ENCODE data around the gene SPSB3.
"Not testable (repeated sequence)": the region's sequence is repeated elsewhere in the genome, so short reads cannot be mapped to it uniquely, and the experiment has no call there.

SPSB3 gene

DNA sequence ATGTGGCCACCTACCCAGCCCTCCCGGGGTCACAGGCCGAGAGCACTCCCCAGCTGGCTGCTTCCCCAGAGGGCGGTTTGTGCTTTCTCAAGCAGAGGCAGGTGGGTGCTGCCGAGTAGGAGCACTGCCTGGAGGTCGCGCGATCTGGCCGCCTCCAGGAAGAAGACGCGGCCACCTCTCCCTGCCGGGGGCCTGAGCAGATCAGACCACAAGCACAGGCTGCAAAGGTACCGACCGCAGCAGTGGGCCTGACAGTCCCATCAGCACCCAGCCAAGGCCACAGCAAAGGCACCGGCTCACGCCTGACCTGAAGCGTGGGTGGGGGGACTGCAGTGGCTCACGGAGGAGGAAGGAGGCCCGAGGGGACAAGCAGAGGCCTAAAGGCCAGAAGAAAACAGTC lies 26.3 kb upstream of the SPSB3 start:
- no peak overlapping the region for H3K4me3 ChIP-seq (replicated peaks; ENCODE audit: low read depth, low read length)
- DNase-seq (ENCODE audit: extremely low read depth, low read depth): no peak
- TF ChIP-seq, protein P1, sequence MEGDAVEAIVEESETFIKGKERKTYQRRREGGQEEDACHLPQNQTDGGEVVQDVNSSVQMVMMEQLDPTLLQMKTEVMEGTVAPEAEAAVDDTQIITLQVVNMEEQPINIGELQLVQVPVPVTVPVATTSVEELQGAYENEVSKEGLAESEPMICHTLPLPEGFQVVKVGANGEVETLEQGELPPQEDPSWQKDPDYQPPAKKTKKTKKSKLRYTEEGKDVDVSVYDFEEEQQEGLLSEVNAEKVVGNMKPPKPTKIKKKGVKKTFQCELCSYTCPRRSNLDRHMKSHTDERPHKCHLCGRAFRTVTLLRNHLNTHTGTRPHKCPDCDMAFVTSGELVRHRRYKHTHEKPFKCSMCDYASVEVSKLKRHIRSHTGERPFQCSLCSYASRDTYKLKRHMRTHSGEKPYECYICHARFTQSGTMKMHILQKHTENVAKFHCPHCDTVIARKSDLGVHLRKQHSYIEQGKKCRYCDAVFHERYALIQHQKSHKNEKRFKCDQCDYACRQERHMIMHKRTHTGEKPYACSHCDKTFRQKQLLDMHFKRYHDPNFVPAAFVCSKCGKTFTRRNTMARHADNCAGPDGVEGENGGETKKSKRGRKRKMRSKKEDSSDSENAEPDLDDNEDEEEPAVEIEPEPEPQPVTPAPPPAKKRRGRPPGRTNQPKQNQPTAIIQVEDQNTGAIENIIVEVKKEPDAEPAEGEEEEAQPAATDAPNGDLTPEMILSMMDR (IDR thresholded peaks at IDR 0.05; ENCODE audit: low read depth, low read length, missing control alignments): no peak

DNA sequence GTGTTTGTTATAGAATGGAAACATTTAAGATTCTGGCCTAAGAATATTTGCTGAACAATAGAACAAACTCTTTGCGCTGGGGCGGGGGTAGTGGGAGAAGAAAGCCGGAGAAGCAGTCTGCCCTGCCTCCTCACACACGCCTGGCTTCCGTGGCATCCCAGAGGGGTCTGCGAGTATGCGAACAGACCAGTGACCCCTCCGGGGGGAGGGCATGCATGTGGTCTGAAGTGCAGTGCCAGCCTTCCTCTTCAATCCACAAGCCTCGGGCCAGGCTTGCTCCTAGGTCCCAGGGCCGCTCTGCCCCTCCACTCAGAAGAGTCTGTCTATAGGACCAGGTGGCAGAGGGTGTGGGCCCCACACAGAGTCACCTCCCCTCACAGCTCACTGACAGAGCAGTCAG lies 25.3 kb upstream of the SPSB3 start:
- no peak overlapping the region for H3K4me3 ChIP-seq (replicated peaks; ENCODE audit: low read depth, low read length)
- no peak for DNase-seq (ENCODE audit: extremely low read depth, low read depth)
- TF ChIP-seq, protein P1 (IDR thresholded peaks at IDR 0.05; ENCODE audit: low read depth, low read length, missing control alignments): no peak

DNA sequence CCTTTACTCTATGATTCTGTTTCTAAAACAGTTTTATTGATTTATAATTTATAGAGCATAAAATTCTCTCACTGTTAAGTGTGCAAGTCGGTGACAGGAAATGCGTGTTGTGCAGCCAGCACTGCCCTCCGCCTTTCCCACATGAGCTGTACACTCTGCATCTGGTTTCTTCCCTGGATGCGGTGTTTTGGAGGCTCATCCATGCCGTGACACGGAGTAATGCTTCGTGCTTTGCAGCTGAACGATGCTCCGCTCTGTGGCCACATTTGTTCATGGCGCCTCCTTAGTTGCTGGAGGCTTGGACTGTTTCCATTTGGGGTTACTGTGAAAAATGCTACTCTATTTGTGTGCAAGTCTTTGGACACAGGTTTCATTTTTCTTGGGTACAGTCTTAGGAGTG lies 18.3 kb upstream of the SPSB3 start:
- TF ChIP-seq, protein P1 (IDR thresholded peaks at IDR 0.05; ENCODE audit: low read depth, low read length, missing control alignments): no peak
- H3K4me3 ChIP-seq (replicated peaks; ENCODE audit: low read depth, low read length): no peak overlapping the region
- no peak for DNase-seq (ENCODE audit: extremely low read depth, low read depth)

DNA sequence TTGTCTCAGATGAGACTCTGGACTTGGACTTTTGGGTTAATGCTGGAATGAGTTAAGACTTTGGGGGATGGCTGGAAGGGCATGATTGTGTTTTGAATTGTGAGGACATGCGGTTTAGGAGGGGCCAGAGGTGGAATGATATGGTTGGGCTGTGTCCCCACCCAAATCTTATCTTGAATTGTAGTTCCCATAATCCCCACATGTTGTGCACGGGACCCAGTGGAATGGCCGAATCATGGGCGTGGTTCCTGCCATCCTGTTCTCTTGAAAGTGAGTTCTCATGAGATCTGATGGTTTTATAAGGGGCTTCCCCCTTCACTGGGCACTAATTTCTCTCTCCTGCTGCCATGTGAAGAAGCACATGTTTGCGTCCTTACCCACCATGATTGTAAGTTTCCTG lies 16.9 kb upstream of the SPSB3 start:
- not testable (repeated sequence) for DNase-seq (ENCODE audit: extremely low read depth, low read depth)

DNA sequence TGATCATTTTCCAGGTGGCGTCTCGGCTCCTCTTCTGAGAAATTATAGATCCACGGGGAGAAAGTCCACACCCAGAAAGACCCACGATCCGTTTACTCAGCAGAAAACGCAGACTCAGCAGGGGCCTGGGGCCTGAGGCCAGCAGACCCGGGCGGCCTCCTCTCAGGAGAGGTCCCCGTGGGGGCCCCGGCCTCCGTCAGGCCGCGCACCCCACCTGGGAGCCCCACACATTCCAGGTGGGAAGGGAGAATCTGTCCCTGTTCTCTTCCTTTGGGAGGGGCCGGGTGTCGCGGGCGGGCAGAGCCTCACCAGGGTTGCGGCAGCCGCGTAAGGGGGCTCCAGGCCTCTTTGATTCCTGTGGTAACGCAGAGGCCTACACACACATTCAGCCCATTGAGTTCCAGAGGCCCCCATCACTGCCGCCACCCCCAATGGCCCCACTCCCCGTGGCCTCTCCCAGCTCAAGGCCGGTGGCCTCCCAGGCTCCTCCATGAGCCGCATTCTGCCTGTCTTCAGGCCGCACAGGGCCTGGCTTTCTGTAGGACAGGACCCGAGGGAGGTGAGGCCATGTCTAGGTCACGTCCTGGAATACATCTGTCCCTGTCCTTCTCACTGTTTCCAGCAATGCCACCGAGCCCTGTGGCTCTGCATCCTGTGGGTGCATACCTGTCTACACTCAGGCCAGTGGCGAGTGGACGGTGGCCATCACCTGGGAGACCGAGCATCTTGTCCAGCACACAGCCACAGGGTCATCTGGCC lies 12.7 kb upstream of the SPSB3 start:
- DNase-seq (ENCODE audit: extremely low read depth, low read depth): no peak
- TF ChIP-seq, protein P1 (IDR thresholded peaks at IDR 0.05; ENCODE audit: low read depth, low read length, missing control alignments): no peak
- no peak overlapping the region for H3K4me3 ChIP-seq (replicated peaks; ENCODE audit: low read depth, low read length)

More for the DNA sequence above, 16.9 kb upstream of the SPSB3 start:
- H3K4me3 ChIP-seq (replicated peaks; ENCODE audit: low read depth, low read length): not testable (repeated sequence)

DNA sequence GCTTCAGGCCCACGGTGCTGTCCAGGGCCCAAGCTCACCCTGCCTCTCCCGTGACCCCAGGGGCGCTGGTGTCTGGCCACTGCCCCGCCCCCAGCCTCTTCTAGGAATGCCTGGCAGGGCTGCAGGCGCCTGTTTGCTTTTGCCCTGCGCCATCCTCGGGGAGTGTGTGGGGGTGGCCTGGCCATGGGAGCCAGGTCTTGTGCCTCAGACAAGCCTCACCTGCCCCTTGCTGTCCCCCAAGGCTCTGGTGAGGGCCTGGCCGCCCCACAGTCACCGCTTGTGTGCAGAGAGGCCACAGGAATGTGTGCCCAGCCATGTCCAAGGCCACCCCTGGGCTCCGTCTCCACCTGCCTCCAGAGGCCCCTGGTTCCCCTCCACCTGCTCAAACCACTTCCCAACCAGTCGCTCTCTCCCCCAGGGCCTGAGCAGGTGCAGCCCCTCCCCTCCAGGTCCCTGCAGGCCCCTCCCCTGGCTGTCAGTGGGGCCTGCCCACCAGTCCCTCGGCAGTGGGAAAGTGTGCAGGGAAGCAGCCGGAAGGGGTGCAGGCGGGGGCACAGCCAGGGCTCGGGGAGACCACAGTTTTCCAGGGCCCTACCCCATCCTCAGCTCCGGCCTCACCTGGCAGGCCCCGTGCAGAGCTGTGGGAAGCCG lies 12.0 kb upstream of the SPSB3 start:
- no peak overlapping the region for H3K4me3 ChIP-seq (replicated peaks; ENCODE audit: low read depth, low read length)
- no peak for DNase-seq (ENCODE audit: extremely low read depth, low read depth)
- TF ChIP-seq, protein P1 (IDR thresholded peaks at IDR 0.05; ENCODE audit: low read depth, low read length, missing control alignments): no peak

DNA sequence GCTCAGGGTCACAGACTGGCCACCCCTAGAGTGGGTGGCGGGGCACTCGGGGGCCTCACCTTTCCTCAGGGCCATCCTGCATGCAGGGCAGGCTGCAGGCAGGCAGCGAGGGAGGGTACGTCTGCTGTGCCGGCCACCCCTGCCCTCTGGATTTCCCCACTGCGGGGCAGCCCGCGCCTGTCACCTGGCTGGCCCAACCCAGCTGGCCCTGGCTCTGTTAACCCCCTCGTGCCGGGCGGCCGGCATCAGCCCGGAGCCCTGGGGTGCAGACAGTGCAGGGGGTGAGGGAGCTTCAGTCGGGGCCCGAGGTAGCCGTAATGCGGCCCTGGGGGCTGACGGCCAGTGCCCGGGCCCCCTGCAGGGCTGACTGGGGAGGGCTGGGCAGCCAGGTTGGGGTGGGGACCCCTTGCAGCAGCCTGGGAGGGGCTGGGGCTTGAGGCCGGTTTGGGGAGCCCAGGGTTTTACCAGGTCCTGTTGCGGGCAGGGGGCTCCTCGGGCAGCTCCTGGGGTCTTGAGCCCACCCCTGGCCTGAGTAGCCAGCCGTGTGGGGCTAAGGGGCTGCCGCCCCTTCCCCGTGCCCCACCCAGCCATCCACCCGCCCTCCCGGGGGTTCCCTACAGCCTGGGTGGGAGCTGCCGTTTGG lies 11.3 kb upstream of the SPSB3 start, which contains the start of gene IGFALS:
Gene IGFALS, minus strand, starts transcription at position 128 of the 643 bp plus-strand sequence. Its CDS starts 53 bp downstream, at position 75.
- DNase-seq (ENCODE audit: extremely low read depth, low read depth): no peak
- TF ChIP-seq, protein P1 (IDR thresholded peaks at IDR 0.05; ENCODE audit: low read depth, low read length, missing control alignments): no peak
- no peak within 1 kb of the TSS for H3K4me3 ChIP-seq (replicated peaks; ENCODE audit: low read depth, low read length)
